Measurements from ENCODE around the gene SUSD1. TPM values are rescaled to one million over a fixed set of nuclear protein-coding genes. Genes with fewer than 3 reads are reported as not detected.
A peak's percentile ranks its signal among the peaks of the same experiment; 100 is the strongest.
"Not testable (repeated sequence)": the region's sequence is repeated elsewhere in the genome, so short reads cannot be mapped to it uniquely, and the experiment has no call there.

SUSD1 gene
- 1 to 10 TPM; 3.2 to 3.6 TPM for total RNA-seq

DNA sequence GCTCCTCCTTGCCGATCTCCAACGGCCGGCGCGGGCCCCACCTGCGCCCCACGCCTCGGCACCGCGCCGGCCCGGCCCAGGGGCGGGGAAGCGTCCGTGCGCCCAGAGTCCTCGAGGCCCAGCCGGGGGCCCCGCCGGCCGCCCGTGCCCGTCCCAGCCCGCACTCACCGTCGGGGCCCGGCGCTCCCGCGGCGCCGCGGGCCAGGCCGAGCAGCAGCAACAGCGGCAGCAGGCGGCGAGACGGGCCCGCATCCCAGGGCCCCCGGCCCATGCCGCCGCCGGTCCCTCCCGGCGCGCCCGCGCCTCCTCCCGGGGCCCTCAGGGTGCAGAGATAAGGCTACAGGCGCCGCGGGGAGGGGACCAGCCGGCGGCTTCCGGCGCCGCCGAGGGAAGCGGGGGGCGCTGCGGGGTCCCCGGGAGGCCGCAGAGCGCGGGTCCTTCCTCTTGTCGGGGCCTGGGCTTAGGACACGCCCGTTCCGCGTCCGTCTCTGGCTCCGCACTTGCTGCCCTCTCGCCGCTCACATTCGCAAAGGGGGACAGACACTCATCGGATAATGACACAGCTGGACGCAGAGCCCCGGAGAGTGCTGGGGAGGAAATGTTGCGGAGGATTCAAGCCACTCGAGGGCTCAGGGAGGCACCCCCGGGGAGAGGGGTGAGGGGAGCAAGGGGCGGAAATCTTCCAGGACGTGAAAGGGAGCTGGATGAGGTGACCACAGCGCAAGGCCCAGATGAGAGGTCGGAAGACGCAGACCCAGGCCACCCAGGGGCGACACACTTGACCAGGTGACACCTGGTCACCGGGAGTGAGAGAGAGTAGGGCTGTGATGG is at the start of gene SUSD1:
Gene SUSD1 (minus strand): TSS at position 333 of the 831 bp plus-strand sequence. CDS start 62 bp downstream, at position 271.
- Mint-ChIP-seq H3K4me1 (ENCODE audit: low read depth) (peaks cover 43% of the 10 kb centered on the region), H3K27me3 (peaks cover 8% of the 10 kb centered on the region), H3K36me3 (peaks cover 3% of the 10 kb centered on the region), H3K27ac (peak within 1 kb of the TSS; percentile 84), H3K9me3 (no peaks in the 10 kb centered on the region), H3K4me3 (peak within 1 kb of the TSS; percentile 80)
- ChIA-PET POLR2A (interaction anchor here (1.1 to 1.4 kb wide), 4 partner anchors 158 to 204 kb away, joined by 3 to 5 read pairs (median 3); partner anchors contain the start of gene PTBP3), CTCF (interaction anchor here (0.7 to 1.6 kb wide), 4 partner anchors 20 to 204 kb away, joined by 3 to 7 read pairs (median 4); partner anchors contain the start of genes HSDL2 and PTBP3)
- intact Hi-C loops (cut with micrococcal nuclease): loop anchor here (1.0 to 5.0 kb wide), 4 partner anchors 152 to 278 kb away; partner anchors contain the start of genes PTBP3 and UGCG
- peak; percentile 42 for DNase-seq

DNA sequence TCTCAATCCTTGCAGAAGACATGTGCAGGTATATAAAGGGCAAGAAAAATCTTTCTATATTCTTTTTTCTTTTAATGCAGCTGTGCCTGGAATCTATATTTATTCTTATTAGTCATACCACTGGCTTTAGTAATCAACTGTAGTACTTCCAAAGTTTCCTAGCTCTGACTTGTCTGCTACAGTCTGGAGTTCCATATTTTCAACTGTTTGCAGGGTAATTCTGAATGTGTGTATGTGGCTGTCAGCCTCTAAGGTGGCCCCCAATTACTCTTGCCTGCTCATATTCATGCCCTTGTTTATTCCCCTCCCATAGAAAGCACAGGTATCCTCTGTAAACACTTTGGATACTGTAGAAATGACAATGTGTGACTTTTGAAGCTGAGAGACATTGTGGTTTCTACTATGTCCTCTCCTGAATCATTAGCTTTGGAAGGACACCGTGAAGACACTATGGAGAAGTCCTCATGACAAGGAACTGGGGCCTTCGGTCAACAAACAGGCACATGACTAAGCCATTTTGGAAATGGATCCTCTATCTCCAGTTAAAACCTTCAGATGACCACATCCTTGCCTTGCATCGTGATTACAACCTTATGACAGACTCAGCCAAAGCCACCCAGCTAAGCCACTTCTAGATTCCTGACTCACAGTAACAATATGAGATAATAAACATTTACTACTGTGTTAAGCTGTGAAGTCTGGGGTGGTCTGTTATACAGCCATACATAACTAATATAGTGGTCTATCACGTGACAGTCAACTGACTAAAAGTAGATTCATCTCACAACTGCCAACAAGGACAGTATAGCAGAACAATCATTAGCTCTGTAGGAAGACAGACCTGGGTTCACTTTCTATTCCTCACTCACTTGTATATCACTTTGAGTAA is 49.5 kb upstream of the SUSD1 start:
- Mint-ChIP-seq H3K9me3 (no peaks in the 10 kb centered on the region), H3K4me3 (no peak overlapping the region), H3K36me3 (peaks cover 42% of the 10 kb centered on the region), H3K4me1 (ENCODE audit: low read depth) (peaks cover 20% of the 10 kb centered on the region), H3K27me3 (no peaks in the 10 kb centered on the region), H3K27ac (no peak overlapping the region)
- ChIA-PET CTCF (interaction anchor here (0.7 to 1.1 kb wide), 4 partner anchors 10 to 137 kb away, joined by 3 to 4 read pairs (median 3); partner anchors contain the start of gene PTBP3), POLR2A (no interaction called here)
- no peak for DNase-seq
- intact Hi-C loops (cut with micrococcal nuclease): no loop called here

DNA sequence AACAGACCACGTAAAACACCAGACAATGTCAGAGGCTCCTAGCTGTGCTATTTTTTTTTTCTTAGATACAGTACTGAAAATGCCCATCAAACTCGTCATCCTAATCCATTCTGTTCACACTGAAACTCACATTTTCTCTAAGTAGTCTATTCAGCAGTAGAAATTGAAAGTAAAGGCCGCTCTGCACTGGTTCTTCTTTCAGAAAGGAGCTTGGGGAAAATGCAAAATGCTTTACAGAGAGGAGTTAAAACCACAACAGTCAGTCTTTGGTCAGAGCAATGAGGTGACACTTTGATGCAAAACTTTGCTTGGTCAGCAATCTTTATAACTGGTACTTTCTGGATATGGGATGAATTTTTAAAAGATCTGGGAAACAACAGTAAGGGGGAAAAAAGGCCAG is 43.8 kb upstream of the SUSD1 start:
- Mint-ChIP-seq H3K36me3 (peaks cover 31% of the 10 kb centered on the region), H3K4me3 (no peak overlapping the region), H3K4me1 (ENCODE audit: low read depth) (peaks cover 35% of the 10 kb centered on the region), H3K27ac (peak overlapping the region; percentile 11), H3K9me3 (no peaks in the 10 kb centered on the region), H3K27me3 (no peaks in the 10 kb centered on the region)
- intact Hi-C loops (cut with micrococcal nuclease): loop anchor here (2.0 to 5.0 kb wide), 3 partner anchors 38 to 114 kb away; partner anchors contain the start of gene PTBP3
- CTCF ChIA-PET: interaction anchor here (0.9 to 1.2 kb wide), 5 partner anchors 14 to 131 kb away, joined by 3 read pairs; no protein-coding TSS in a partner anchor
- POLR2A ChIA-PET: interaction anchor here (0.6 to 0.8 kb wide), 4 partner anchors 56 to 161 kb away, joined by 3 to 4 read pairs (median 3); partner anchors contain the start of gene HSDL2
- DNase-seq: peak; percentile 19

DNA sequence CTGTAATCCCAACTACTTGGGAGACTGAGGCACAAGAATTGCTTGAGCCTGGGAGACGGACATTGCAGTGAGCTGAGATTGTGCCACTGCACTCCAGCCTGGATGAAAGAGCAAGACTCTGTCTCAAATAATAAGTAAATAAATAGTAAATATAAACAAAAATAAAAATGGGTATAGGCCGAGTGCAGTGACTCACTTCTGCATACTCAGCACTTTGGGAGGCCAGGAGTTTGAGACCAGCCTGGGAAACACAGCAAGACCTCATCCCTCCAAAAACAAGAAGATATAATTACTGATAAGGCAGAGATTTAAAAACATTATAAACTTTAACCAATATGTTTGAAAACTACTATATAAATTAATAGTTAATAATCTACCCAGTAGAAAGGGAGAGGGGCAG is 37.8 kb upstream of the SUSD1 start:
- peaks cover 5% of the 10 kb centered on the region for H3K4me1 Mint-ChIP-seq (ENCODE audit: low read depth)
- ChIA-PET POLR2A (no interaction called here), CTCF (interaction anchor here (1.5 kb wide), 1 partner anchor 17 kb away, joined by 4 read pairs; no protein-coding TSS in a partner anchor)
- no peak for DNase-seq
- no peak overlapping the region for H3K27ac Mint-ChIP-seq
- intact Hi-C loops (cut with micrococcal nuclease): no loop called here
- no peaks in the 10 kb centered on the region for H3K27me3 Mint-ChIP-seq
- no peak overlapping the region for H3K4me3 Mint-ChIP-seq
- H3K9me3 Mint-ChIP-seq: peaks cover 19% of the 10 kb centered on the region
- peaks cover 56% of the 10 kb centered on the region for H3K36me3 Mint-ChIP-seq

DNA sequence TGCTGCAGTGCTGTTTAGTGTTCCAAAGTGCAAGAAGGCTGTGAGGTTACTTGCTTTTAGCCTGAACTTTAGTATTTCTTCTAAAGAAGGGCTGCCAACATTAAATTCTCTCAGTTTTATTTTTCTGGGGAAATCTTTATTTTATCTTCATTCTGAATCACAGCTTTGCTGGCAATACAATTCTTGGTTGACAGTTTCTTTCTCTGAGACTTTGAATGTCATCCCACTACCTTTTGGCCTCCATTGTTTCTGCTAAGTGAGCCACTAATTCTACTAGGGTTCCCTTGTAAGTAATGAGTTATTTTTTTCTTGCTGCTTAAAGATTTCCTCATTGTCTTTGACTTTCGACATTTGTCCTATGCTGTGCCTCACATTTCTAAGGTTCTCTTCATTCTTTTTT is 32.4 kb upstream of the SUSD1 start:
- ChIA-PET POLR2A (no interaction called here), CTCF (interaction anchor here (0.5 kb wide), 1 partner anchor 157 kb away, joined by 4 read pairs; no protein-coding TSS in a partner anchor)
- Mint-ChIP-seq H3K4me3 (no peak overlapping the region), H3K36me3 (peaks cover 60% of the 10 kb centered on the region), H3K27ac (no peak overlapping the region), H3K9me3 (peaks cover 51% of the 10 kb centered on the region), H3K27me3 (no peaks in the 10 kb centered on the region), H3K4me1 (ENCODE audit: low read depth) (no peaks in the 10 kb centered on the region)
- DNase-seq: no peak
- intact Hi-C loops (cut with micrococcal nuclease): no loop called here

DNA sequence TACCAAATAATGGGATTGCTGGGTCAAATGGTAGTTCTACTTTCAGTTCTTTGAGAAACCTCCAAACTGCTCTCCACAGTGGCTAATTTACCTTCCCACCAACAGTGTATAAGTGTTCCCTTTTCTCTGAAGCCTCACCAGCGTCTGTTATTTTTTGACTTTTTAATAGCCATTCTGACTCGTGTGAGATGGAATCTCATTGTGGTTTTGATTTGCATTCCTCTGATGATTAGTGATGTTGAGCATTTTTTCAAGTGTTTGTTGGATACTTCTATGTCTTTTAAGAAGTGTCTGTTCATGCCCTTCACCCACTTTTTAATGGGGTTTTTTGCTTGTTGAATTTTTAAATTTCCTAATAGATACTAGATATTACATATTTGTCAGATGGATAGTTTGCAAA is 28.4 kb upstream of the SUSD1 start:
- CTCF ChIA-PET: no interaction called here
- Mint-ChIP-seq H3K4me3 (no peak overlapping the region), H3K9me3 (peaks cover 38% of the 10 kb centered on the region), H3K27me3 (no peaks in the 10 kb centered on the region), H3K36me3 (peaks cover 29% of the 10 kb centered on the region), H3K27ac (no peak overlapping the region), H3K4me1 (ENCODE audit: low read depth) (no peaks in the 10 kb centered on the region)
- POLR2A ChIA-PET: no interaction called here
- DNase-seq: no peak
- intact Hi-C loops (cut with micrococcal nuclease): no loop called here

DNA sequence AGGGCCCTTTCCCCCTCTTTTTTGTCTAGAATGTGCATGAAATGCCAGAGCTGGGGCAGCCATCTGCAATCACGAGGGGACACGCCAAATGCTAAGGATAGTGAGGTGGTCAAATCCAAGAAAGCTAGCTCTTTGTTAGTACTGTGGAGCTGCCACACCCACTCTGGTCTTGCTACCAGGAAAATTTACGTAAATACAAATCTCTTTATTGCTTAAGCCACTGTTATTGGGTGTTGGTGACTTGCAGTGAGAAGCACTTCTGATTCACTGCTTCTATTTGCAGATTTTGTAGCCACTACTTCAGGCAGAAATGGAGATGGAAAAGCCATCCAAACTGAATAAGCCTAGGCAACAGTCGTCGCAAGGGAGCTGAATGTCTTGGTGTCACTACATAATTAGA is 25.6 kb upstream of the SUSD1 start:
- intact Hi-C loops (cut with micrococcal nuclease): no loop called here

DNA sequence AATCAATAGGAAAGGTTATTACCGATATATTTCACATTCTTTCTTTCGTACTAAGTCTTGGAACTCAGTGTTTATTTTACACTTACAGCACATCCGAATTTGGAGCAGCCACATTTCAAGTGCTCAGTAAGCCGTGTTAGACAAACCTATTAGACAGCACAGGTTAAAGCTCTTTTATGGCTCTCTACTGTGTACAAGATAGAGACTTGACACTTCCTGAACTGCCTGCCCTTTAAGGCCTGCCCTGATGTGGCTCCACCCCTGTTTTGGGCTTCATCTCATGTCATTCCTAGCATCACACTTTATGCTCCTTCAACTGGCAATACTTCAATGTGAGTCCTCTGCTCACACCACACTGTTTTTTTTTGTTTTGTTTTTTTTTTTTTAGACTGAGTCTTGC is 23.5 kb upstream of the SUSD1 start:
- no peak overlapping the region for H3K27ac Mint-ChIP-seq

More for the DNA sequence above, 25.6 kb upstream of the SUSD1 start:
- Mint-ChIP-seq H3K9me3 (peaks cover 19% of the 10 kb centered on the region), H3K27ac (no peak overlapping the region), H3K27me3 (no peaks in the 10 kb centered on the region), H3K4me1 (ENCODE audit: low read depth) (no peaks in the 10 kb centered on the region), H3K36me3 (peaks cover 12% of the 10 kb centered on the region), H3K4me3 (no peak overlapping the region)
- no peak for DNase-seq
- POLR2A ChIA-PET: interaction anchor here (1.4 kb wide), 1 partner anchor 110 kb away, joined by 3 read pairs; no protein-coding TSS in a partner anchor
- CTCF ChIA-PET: no interaction called here

DNA sequence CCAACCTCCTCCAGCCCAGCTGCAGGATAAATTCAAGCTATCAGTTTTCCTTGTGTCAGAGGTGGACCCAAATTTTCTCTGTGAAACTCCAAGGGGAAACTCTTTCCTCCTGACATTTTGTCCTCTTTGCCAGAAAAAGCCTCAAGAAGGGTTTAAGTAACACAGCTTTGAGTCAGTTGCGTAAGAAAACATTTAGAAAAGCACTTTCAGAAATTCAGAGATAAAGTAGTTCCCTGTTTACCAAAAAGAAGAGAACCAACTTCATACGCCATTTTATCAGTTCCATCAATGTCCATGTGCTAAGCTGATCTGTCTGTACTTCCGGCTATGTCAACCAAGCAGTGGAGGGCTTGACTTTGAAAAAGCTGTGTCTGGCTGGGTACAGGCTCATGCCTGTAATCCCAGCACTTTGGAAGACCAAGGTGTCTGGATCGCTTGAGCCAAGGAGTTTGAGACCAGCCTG is 19.9 kb upstream of the SUSD1 start:
- DNase-seq: no peak
- ChIA-PET CTCF (interaction anchor here (1.2 kb wide), 1 partner anchor 19 kb away, joined by 7 read pairs; no protein-coding TSS in a partner anchor), POLR2A (no interaction called here)
- no peak overlapping the region for H3K27ac Mint-ChIP-seq
- H3K27me3 Mint-ChIP-seq: no peaks in the 10 kb centered on the region
- intact Hi-C loops (cut with micrococcal nuclease): no loop called here
- peaks cover 3% of the 10 kb centered on the region for H3K9me3 Mint-ChIP-seq
- H3K4me1 Mint-ChIP-seq (ENCODE audit: low read depth): peaks cover 4% of the 10 kb centered on the region
- peaks cover 1% of the 10 kb centered on the region for H3K36me3 Mint-ChIP-seq
- H3K4me3 Mint-ChIP-seq: no peak overlapping the region

More for the DNA sequence above, 23.5 kb upstream of the SUSD1 start:
- no peaks in the 10 kb centered on the region for H3K27me3 Mint-ChIP-seq
- DNase-seq: no peak
- peaks cover 4% of the 10 kb centered on the region for H3K36me3 Mint-ChIP-seq
- H3K4me1 Mint-ChIP-seq (ENCODE audit: low read depth): peaks cover 4% of the 10 kb centered on the region
- intact Hi-C loops (cut with micrococcal nuclease): no loop called here
- no peak overlapping the region for H3K4me3 Mint-ChIP-seq
- CTCF ChIA-PET: no interaction called here
- peaks cover 7% of the 10 kb centered on the region for H3K9me3 Mint-ChIP-seq
- POLR2A ChIA-PET: no interaction called here

DNA sequence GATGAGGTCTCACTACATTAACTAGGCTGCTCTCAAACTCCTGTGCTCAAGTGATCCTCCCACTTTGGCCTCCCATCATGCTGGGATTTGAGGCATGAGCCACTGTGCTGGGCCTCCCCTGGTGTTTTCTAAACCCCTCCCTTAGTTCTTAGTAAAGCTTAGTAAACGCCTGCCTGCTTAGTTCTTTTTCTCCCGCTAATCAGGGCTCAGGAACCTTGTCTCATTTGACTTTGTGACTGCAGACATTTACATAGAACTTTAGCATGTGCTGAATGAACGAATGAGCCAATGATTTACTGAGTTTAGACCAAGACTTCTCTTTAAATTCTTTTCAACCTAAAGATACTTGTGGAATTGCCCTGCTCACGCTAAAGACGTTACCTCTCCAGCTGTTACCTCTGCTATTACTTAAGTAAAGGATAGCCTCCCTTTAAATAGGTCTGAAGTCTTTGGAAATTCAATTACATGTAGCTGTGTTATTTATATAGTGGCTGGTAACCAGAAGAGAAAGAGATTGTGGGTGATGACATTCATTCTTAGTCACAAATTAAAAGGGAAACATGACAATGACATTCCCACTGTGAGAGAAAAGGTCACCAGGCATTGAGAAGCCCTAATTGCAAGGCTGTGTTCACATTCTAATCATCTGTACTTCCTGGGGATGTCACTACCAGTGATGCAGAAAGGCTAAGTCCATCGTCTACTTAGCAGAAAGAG is 18.6 kb upstream of the SUSD1 start:
- no peak for DNase-seq
- ChIA-PET CTCF (interaction anchor here (0.6 kb wide), 1 partner anchor 63 kb away, joined by 3 read pairs; no protein-coding TSS in a partner anchor), POLR2A (no interaction called here)
- Mint-ChIP-seq H3K27me3 (no peaks in the 10 kb centered on the region), H3K27ac (no peak overlapping the region), H3K4me3 (no peak overlapping the region), H3K9me3 (peaks cover 3% of the 10 kb centered on the region), H3K4me1 (ENCODE audit: low read depth) (peaks cover 4% of the 10 kb centered on the region), H3K36me3 (peaks cover 1% of the 10 kb centered on the region)
- intact Hi-C loops (cut with micrococcal nuclease): no loop called here

DNA sequence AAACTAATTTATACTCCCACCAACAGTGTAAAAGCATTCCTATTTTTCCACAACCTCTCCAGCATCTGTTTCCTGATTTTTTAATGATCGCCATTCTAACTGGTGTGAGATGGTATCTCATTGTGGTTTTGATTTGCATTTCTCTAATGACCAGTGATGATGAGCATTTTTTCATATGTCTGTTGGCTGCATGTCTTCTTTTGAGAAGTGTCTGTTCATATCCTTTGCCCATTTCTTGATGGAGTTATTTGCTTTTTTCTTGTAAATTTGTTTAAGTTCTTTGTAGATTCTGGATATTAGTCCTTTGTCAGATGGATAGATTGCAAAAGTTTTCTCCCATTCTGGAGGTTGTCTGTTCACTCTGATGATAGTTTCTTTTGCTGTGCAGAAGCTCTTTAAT is 15.2 kb upstream of the SUSD1 start:
- H3K36me3 Mint-ChIP-seq; H3K4me1 Mint-ChIP-seq (ENCODE audit: low read depth); H3K27ac Mint-ChIP-seq; intact Hi-C loops (cut with micrococcal nuclease); POLR2A ChIA-PET; H3K27me3 Mint-ChIP-seq; H3K9me3 Mint-ChIP-seq; DNase-seq; H3K4me3 Mint-ChIP-seq; CTCF ChIA-PET: not testable (repeated sequence)
